ENCODE results near the gene KCNT1.

DNA sequence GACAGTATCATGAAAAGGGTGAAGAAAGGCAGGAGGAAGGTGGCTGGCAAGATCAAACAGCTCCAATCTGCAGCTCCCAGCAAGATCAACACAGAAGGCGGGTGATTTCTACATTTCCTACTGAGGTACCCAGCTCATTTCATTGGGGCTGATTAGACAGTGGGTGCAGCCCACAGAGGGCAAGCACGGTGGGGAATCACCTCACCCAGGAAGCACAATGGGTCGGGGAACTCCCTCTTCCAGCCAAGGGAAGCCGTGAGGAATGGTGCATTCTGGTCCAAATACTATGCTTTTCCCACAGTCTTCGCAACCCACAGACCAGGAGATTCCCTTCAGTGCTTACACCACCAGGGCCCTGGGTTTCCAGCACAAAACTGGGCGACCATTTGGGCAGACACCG is 138.6 kb downstream of the KCNT1 start:
- TF ChIP-seq, protein P1, sequence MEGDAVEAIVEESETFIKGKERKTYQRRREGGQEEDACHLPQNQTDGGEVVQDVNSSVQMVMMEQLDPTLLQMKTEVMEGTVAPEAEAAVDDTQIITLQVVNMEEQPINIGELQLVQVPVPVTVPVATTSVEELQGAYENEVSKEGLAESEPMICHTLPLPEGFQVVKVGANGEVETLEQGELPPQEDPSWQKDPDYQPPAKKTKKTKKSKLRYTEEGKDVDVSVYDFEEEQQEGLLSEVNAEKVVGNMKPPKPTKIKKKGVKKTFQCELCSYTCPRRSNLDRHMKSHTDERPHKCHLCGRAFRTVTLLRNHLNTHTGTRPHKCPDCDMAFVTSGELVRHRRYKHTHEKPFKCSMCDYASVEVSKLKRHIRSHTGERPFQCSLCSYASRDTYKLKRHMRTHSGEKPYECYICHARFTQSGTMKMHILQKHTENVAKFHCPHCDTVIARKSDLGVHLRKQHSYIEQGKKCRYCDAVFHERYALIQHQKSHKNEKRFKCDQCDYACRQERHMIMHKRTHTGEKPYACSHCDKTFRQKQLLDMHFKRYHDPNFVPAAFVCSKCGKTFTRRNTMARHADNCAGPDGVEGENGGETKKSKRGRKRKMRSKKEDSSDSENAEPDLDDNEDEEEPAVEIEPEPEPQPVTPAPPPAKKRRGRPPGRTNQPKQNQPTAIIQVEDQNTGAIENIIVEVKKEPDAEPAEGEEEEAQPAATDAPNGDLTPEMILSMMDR (IDR thresholded peaks at IDR 0.05) = no peak
- TF ChIP-seq JUN (IDR thresholded peaks at IDR 0.05) = no peak
- TF ChIP-seq RFX5 (IDR thresholded peaks at IDR 0.05) = no peak
- TF ChIP-seq ZFP36 (IDR thresholded peaks at IDR 0.05; ENCODE audit: borderline replicate concordance, partially characterized antibody) = no peak
- TF ChIP-seq EP300 (IDR thresholded peaks at IDR 0.05) = no peak
- TF ChIP-seq NPAS2 (CRISPR knock-in tag; IDR thresholded peaks at IDR 0.05; ENCODE audit: borderline replicate concordance) = no peak
- no peak for TF ChIP-seq CBX8 (IDR thresholded peaks at IDR 0.05)
- no peak for TF ChIP-seq PHF8 (IDR thresholded peaks at IDR 0.05; ENCODE audit: borderline replicate concordance, low read depth)
